Common myeloid progenitor, CD34-positive (primary cell): ENCODE data around the gene SACS.
"Not testable (repeated sequence)": the region's sequence is repeated elsewhere in the genome, so short reads cannot be mapped to it uniquely, and the experiment has no call there.

Source experiments
- CTCF ChIA-PET: fragments of 350-600 bp; sonication (Branson Sonifier 250); formaldehyde crosslinking; loops from one replicate; lab custom pipeline; 2021; ENCODE audit warnings: antibody characterized with exemption; lab: Charles Lee
- POLR2A ChIA-PET: fragments of 350-600 bp; sonication (Branson Sonifier 250); formaldehyde crosslinking; loops from one replicate; lab custom pipeline; 2021; ENCODE audit warnings: antibody characterized with exemption; lab: Charles Lee
- DNase-seq, 3 donors: peaks; one replicate each; pipeline versions ENCODE4 v3.0.0 to v3.0.0-alpha.2; 2013
- H3K27ac ChIP-seq, 2 experiments: 1 replicate in 1 of 2; 2 replicates in 1 of 2; pipeline ENCODE4 v1.7.0; 2013; ENCODE audit warnings: inconsistent platforms in 2 of 2, low read length in 2 of 2, mild to moderate bottlenecking in 2 of 2, low read depth in 1 of 2, moderate library complexity in 1 of 2; ENCODE audit not compliant: severe bottlenecking in 2 of 2, insufficient read depth in 1 of 2, poor library complexity in 1 of 2
- H3K27me3 ChIP-seq, 5 experiments: replicated peaks in 2 of 5; 1 replicate in 3 of 5; 2 replicates in 2 of 5; pipeline versions ENCODE4 v1.6.1 to v1.7.0; 2013; ENCODE audit warnings: low read length in 4 of 5, mild to moderate bottlenecking in 2 of 5, moderate library complexity in 2 of 5, inconsistent platforms in 1 of 5; ENCODE audit not compliant: insufficient read depth in 5 of 5, control insufficient read depth in 4 of 5
- H3K36me3 ChIP-seq, 4 experiments: 1 replicate in 2 of 4; 2 replicates in 2 of 4; pipeline versions ENCODE4 v1.6.1 to v1.7.0; 2013; ENCODE audit warnings: low read length in 3 of 4, control low read depth in 1 of 4, mild to moderate bottlenecking in 1 of 4; ENCODE audit not compliant: control insufficient read depth in 4 of 4, insufficient read depth in 4 of 4
- H3K4me1 ChIP-seq, 4 experiments: 1 replicate in 3 of 4; 2 replicates in 1 of 4; pipeline versions ENCODE4 v1.6.1 to v1.7.1; 2013; ENCODE audit warnings: low read length in 3 of 4, mild to moderate bottlenecking in 3 of 4, control low read depth in 1 of 4, inconsistent platforms in 1 of 4, moderate library complexity in 1 of 4; ENCODE audit not compliant: control insufficient read depth in 4 of 4, insufficient read depth in 4 of 4; ENCODE audit errors: control extremely low read depth in 1 of 4
- H3K4me3 ChIP-seq, 7 experiments: 1 replicate in 4 of 7; 2 replicates in 3 of 7; pipeline versions ENCODE4 v1.5.1 to v1.7.0; 2013; ENCODE audit warnings: mild to moderate bottlenecking in 7 of 7, low read length in 6 of 7, moderate library complexity in 6 of 7, inconsistent platforms in 2 of 7, low read depth in 2 of 7, control low read depth in 1 of 7; ENCODE audit not compliant: insufficient read depth in 4 of 7, control insufficient read depth in 1 of 7; ENCODE audit errors: extremely low read depth in 1 of 7
- H3K9me3 ChIP-seq, 5 experiments: 1 replicate in 4 of 5; 2 replicates in 1 of 5; pipeline versions ENCODE4 v1.6.1 to v1.7.1; 2013; ENCODE audit warnings: low read length in 4 of 5, mild to moderate bottlenecking in 2 of 5, inconsistent platforms in 1 of 5, low read depth in 1 of 5, moderate library complexity in 1 of 5; ENCODE audit not compliant: control insufficient read depth in 4 of 5, insufficient read depth in 2 of 5; ENCODE audit errors: control extremely low read depth in 1 of 5
- WGBS: methylation state at CpG from one replicate; pipeline ENCODE4 v1.1.5; 2013; ENCODE audit not compliant: insufficient coverage; 5-methylcytosine and 5-hydroxymethylcytosine counted together

SACS gene

GRCh38 chr13:23414682-23415081 is 18.8 kb downstream of the SACS start:
- Histone ChIP-seq H3K4me1 (no peaks in the 10 kb centered on the region), H3K9me3 (no peaks in the 10 kb centered on the region), H3K4me3 (no peak overlapping the region), H3K27ac (no peak overlapping the region), H3K36me3 (no peaks in the 10 kb centered on the region), H3K27me3 (no peaks in the 10 kb centered on the region)
- no peak for DNase-seq
- POLR2A ChIA-PET, result no interaction called here
- CTCF ChIA-PET, result no interaction called here
- no CpG with 5 or more reads among the region's 2 CpGs for WGBS

GRCh38 chr13:23411706-23412105 is 21.8 kb downstream of the SACS start:
- WGBS, result 92% methylated on average over 9 of the region's 11 CpGs
- ChIA-PET POLR2A (no interaction called here), CTCF (no interaction called here)
- Histone ChIP-seq H3K4me1 (no peaks in the 10 kb centered on the region), H3K9me3 (no peaks in the 10 kb centered on the region), H3K27ac (no peak overlapping the region), H3K4me3 (no peak overlapping the region), H3K27me3 (no peaks in the 10 kb centered on the region), H3K36me3 (no peaks in the 10 kb centered on the region)
- DNase-seq, result no peak

GRCh38 chr13:23411220-23411619 is 22.3 kb downstream of the SACS start:
- DNase-seq, result no peak
- Histone ChIP-seq H3K4me1 (no peaks in the 10 kb centered on the region), H3K36me3 (no peaks in the 10 kb centered on the region), H3K9me3 (no peaks in the 10 kb centered on the region), H3K4me3 (no peak overlapping the region), H3K27ac (no peak overlapping the region), H3K27me3 (no peaks in the 10 kb centered on the region)
- ChIA-PET POLR2A (no interaction called here), CTCF (no interaction called here)
- 89% methylated on average over 3 of the region's 4 CpGs for WGBS

GRCh38 chr13:23408026-23408425 is 25.5 kb downstream of the SACS start:
- no peaks in the 10 kb centered on the region for H3K36me3 ChIP-seq
- DNase-seq, result no peak
- H3K27me3 ChIP-seq, result no peaks in the 10 kb centered on the region
- POLR2A ChIA-PET, result no interaction called here
- H3K27ac ChIP-seq, result no peak overlapping the region
- H3K4me1 ChIP-seq, result no peaks in the 10 kb centered on the region
- WGBS, result 100% methylated on average over 3 of the region's 5 CpGs
- CTCF ChIA-PET, result interaction anchor here (0.9 to 2.5 kb wide), 4 partner anchors 17 to 465 kb away, joined by 3 to 7 read pairs (median 4); no protein-coding TSS in a partner anchor
- no peak overlapping the region for H3K4me3 ChIP-seq
- no peaks in the 10 kb centered on the region for H3K9me3 ChIP-seq

GRCh38 chr13:23401156-23401555 is 32.3 kb downstream of the SACS start:
- H3K27ac ChIP-seq, H3K36me3 ChIP-seq, H3K4me1 ChIP-seq, H3K27me3 ChIP-seq, H3K4me3 ChIP-seq, DNase-seq, CTCF ChIA-PET, POLR2A ChIA-PET, H3K9me3 ChIP-seq: not testable (repeated sequence)
- 85% methylated on average over 1 of the region's 2 CpGs for WGBS

- POLR2A ChIA-PET, result no interaction called here
- H3K27me3 ChIP-seq, result no peaks in the 10 kb centered on the region
- 91% methylated on average over 6 of the region's 6 CpGs for WGBS
- no peak overlapping the region for H3K27ac ChIP-seq
- CTCF ChIA-PET, result no interaction called here
- peaks cover 0 to 4% (median 0%) of the 10 kb centered on the region in 5 experiments for H3K9me3 ChIP-seq
- DNase-seq, result no peak
- no peaks in the 10 kb centered on the region for H3K36me3 ChIP-seq
- no peaks in the 10 kb centered on the region for H3K4me1 ChIP-seq
- no peak overlapping the region for H3K4me3 ChIP-seq
Observed at GRCh38 chr13:23399347-23399746, 34.2 kb downstream of the SACS start.

GRCh38 chr13:23394821-23395220 is 38.7 kb downstream of the SACS start:
- no peaks in the 10 kb centered on the region for H3K4me1 ChIP-seq
- WGBS, result 92% methylated on average over 2 of the region's 4 CpGs
- H3K36me3 ChIP-seq, result no peaks in the 10 kb centered on the region
- H3K27me3 ChIP-seq, result no peaks in the 10 kb centered on the region
- ChIA-PET POLR2A (no interaction called here), CTCF (no interaction called here)
- no peak for DNase-seq
- no peak overlapping the region for H3K27ac ChIP-seq
- H3K4me3 ChIP-seq, result no peak overlapping the region
- H3K9me3 ChIP-seq, result peaks cover 0 to 6% (median 0%) of the 10 kb centered on the region in 5 experiments
